Measurements from ENCODE around the gene VEPH1.

The VEPH1 gene

DNA sequence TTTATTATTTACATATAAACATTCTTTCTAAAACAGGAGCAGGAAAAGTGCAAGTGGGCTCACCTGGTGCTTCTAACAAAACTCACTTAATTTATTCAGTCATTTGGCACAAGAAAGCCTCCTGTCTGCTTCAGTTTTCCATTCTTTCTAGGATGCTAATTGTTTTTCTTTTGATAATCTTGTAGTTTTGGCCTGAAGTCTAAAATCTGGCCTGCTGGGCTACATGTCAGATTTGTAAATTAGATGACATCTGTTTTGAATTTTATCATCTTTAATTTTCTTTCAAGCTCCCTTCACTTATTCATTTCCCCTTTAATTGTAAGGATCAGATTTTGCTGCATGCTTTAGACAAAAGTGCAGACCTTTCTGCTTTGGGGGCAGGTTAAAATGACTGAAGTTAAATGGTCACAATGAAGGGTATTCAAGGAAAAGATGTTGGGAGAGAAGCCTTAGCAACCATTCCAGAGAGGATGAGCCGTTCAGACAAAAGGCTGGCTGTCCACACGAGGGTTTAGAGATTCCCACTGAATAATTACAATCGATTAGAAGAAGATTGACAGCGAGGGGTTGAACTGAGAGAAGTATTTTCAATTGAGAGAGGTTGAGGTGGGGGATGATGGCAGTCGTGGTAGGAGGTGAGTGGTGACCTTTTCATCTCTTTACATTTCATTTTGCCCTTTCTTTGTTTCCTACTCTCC is 126.5 kb downstream of the VEPH1 start:
- no peaks in the 10 kb centered on the region for H3K27me3 ChIP-seq (replicated peaks; ENCODE audit: control insufficient read depth, insufficient read depth, low read length)
- H3K4me3 ChIP-seq (replicated peaks; ENCODE audit: low read depth, low read length): no peak overlapping the region
- DNase-seq (ENCODE audit: extremely low read depth, insufficient read length): no peak
- no peaks in the 10 kb centered on the region for H3K36me3 ChIP-seq (ENCODE audit: control insufficient read depth, insufficient read depth, low read length)
- TF ChIP-seq, protein P1, sequence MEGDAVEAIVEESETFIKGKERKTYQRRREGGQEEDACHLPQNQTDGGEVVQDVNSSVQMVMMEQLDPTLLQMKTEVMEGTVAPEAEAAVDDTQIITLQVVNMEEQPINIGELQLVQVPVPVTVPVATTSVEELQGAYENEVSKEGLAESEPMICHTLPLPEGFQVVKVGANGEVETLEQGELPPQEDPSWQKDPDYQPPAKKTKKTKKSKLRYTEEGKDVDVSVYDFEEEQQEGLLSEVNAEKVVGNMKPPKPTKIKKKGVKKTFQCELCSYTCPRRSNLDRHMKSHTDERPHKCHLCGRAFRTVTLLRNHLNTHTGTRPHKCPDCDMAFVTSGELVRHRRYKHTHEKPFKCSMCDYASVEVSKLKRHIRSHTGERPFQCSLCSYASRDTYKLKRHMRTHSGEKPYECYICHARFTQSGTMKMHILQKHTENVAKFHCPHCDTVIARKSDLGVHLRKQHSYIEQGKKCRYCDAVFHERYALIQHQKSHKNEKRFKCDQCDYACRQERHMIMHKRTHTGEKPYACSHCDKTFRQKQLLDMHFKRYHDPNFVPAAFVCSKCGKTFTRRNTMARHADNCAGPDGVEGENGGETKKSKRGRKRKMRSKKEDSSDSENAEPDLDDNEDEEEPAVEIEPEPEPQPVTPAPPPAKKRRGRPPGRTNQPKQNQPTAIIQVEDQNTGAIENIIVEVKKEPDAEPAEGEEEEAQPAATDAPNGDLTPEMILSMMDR (IDR thresholded peaks at IDR 0.05; ENCODE audit: insufficient read depth, low read length, poor library complexity, severe bottlenecking): no peak

DNA sequence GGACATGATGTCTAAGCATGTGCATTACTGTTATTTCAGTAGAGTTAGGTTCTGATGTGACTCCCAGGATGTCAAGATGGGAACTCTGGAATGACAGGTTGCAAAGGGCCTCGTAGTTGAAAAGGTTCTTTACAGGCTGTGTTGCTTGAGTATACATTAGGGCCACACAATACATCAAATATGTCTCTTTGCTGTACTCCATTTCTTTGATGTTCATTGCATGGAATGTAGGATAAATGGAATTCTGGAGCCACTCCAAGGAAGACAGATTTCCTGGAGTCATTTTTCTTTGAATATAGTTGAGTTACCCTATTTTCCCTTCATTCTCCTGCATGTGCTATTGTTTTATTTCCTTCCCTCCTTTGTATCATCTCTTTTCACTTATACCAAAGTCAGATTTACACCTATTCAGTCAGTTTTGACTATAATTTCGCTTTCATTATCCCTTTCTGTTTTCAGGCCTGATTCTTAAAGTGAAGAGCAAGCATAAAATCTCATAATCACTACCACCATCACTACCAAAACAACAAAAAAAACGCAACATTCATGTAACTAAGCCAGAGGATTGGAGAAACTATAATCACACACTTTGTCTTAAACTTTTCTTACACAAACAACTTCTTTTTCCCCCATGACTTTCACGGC is 127.8 kb downstream of the VEPH1 start:
- TF ChIP-seq, protein P1 (IDR thresholded peaks at IDR 0.05; ENCODE audit: insufficient read depth, low read length, poor library complexity, severe bottlenecking): no peak

DNA sequence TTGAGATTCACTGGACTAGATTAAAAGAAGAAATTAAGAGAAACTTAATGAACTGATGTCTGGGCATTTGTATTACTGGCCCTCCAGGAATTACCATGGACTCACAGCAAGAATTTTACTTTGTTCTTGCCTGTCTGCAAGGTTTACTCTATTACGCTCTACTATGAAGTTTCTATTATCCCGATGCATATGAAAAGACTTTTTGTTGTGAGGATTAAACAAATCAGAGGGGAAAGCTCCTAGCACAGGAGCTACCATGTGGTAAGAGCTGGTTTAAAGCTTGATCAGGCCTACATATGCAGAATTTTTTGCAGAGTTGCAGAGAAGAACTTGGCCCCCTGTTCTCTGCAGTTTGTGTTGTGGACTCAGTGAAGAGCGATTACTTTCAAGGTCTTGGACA is 128.3 kb downstream of the VEPH1 start:
- Histone ChIP-seq H3K27me3 (replicated peaks; ENCODE audit: control insufficient read depth, insufficient read depth, low read length) (no peaks in the 10 kb centered on the region), H3K36me3 (ENCODE audit: control insufficient read depth, insufficient read depth, low read length) (no peaks in the 10 kb centered on the region), H3K4me3 (replicated peaks; ENCODE audit: low read depth, low read length) (no peak overlapping the region)
- no peak for DNase-seq (ENCODE audit: extremely low read depth, insufficient read length)
- TF ChIP-seq, protein P1 (IDR thresholded peaks at IDR 0.05; ENCODE audit: insufficient read depth, low read length, poor library complexity, severe bottlenecking): no peak

More for the DNA sequence above, 127.8 kb downstream of the VEPH1 start:
- H3K4me3 ChIP-seq (replicated peaks; ENCODE audit: low read depth, low read length): no peak overlapping the region
- DNase-seq (ENCODE audit: extremely low read depth, insufficient read length): no peak
- H3K36me3 ChIP-seq (ENCODE audit: control insufficient read depth, insufficient read depth, low read length): no peaks in the 10 kb centered on the region
- no peaks in the 10 kb centered on the region for H3K27me3 ChIP-seq (replicated peaks; ENCODE audit: control insufficient read depth, insufficient read depth, low read length)

DNA sequence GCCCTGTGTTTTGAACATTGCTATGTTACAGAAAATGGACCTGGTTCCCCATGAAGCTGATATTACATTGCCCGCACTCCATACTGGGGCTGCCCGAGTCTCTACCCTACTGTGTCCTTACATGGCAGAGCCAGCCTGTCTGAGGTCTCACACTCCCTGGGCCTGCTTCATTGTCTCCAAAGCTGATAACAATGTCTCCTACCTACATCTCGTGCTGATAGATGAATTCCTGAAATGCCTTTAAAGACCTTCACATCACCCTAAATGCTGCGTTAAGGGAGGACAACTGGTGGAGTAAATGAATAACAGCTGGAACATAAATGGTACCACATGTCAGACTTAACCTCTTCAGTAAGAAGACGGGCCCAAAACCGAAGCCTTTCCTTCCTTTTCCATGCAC is 129.4 kb downstream of the VEPH1 start:
- Histone ChIP-seq H3K36me3 (ENCODE audit: control insufficient read depth, insufficient read depth, low read length) (no peaks in the 10 kb centered on the region), H3K27me3 (replicated peaks; ENCODE audit: control insufficient read depth, insufficient read depth, low read length) (no peaks in the 10 kb centered on the region), H3K4me3 (replicated peaks; ENCODE audit: low read depth, low read length) (no peak overlapping the region)
- TF ChIP-seq, protein P1 (IDR thresholded peaks at IDR 0.05; ENCODE audit: insufficient read depth, low read length, poor library complexity, severe bottlenecking): no peak
- no peak for DNase-seq (ENCODE audit: extremely low read depth, insufficient read length)

DNA sequence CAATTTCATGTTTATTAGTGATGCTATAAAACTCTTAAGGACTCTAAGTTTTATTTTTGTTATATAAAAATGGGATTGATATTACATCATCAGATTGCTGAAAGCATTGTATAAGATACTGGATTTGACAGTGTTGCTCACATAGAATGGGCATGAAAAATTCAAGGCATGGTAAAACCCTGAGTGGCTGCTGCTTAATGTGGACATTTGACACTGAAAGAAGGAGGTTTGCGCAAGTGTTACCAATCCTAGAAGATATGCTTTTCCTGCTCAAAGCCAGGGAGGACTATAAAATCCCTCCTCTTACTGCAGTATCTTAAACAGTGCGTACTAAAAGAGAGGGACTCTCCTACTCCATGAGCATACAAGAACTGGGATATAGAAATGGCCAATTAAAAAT is 132.3 kb downstream of the VEPH1 start:
- TF ChIP-seq, protein P1 (IDR thresholded peaks at IDR 0.05; ENCODE audit: insufficient read depth, low read length, poor library complexity, severe bottlenecking): no peak
- no peak for DNase-seq (ENCODE audit: extremely low read depth, insufficient read length)
- H3K4me3 ChIP-seq (replicated peaks; ENCODE audit: low read depth, low read length): no peak overlapping the region
- no peaks in the 10 kb centered on the region for H3K27me3 ChIP-seq (replicated peaks; ENCODE audit: control insufficient read depth, insufficient read depth, low read length)
- no peaks in the 10 kb centered on the region for H3K36me3 ChIP-seq (ENCODE audit: control insufficient read depth, insufficient read depth, low read length)

Measured in GM06990 (cell line).